Measurements from ENCODE around the gene SF1.

- TF ChIP-seq CTCF (conservative IDR thresholded peaks at IDR 0.05; ENCODE audit: low read length): no peak
- TF ChIP-seq EZH2phosphoT487 (IDR thresholded peaks at IDR 0.05; ENCODE audit: borderline replicate concordance, low read depth, low read length): no peak
These were observed 41.7 kb downstream of the SF1 start for GRCh38 chr11:64736654-64737053.
